ENCODE results near the gene BEGAIN.

DNA sequence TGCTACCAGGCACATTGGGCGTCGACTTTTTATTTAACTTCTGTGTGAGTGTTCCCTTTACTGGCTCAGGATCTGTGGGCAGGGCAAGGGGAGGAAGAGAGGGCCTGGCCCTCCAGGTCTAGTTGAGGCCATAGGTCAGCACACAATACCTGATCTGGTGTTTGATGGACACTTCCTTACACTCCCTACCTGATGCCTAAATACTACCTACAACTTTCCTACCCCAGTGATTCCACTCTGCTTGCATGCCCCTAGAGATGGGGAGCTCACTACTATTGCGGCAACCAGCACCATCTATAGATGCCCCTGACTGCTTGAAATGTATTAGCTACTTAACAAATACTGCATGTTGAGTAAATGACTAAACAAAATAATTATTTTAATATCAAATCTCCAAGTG lies 20.8 kb upstream of the BEGAIN start:
- TF ChIP-seq, protein P1, sequence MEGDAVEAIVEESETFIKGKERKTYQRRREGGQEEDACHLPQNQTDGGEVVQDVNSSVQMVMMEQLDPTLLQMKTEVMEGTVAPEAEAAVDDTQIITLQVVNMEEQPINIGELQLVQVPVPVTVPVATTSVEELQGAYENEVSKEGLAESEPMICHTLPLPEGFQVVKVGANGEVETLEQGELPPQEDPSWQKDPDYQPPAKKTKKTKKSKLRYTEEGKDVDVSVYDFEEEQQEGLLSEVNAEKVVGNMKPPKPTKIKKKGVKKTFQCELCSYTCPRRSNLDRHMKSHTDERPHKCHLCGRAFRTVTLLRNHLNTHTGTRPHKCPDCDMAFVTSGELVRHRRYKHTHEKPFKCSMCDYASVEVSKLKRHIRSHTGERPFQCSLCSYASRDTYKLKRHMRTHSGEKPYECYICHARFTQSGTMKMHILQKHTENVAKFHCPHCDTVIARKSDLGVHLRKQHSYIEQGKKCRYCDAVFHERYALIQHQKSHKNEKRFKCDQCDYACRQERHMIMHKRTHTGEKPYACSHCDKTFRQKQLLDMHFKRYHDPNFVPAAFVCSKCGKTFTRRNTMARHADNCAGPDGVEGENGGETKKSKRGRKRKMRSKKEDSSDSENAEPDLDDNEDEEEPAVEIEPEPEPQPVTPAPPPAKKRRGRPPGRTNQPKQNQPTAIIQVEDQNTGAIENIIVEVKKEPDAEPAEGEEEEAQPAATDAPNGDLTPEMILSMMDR (IDR thresholded peaks at IDR 0.05) = no peak
- no peak for TF ChIP-seq EP300 (IDR thresholded peaks at IDR 0.05)
